Natural killer cell (primary cell): ENCODE data around the gene MYOF. TPM values are rescaled to one million over a fixed set of nuclear protein-coding genes. Genes with fewer than 3 reads are reported as not detected.
A peak's percentile ranks its signal among the peaks of the same experiment; 100 is the strongest.

Experiments
- ATAC-seq, 3 donors: fragments of 150-1000 bp in 2 of 3; fragments of 200-7000 bp in 1 of 3; cut with Tn5 transposase; 1 replicate in 1 of 3; 2 replicates in 2 of 3; pipeline ENCODE4 v1.10.0; 2021; ENCODE audit warnings: mild to moderate bottlenecking in 2 of 3, moderate library complexity in 2 of 3
- DNase-seq, 2 donors: peaks; one replicate each; pipeline versions ENCODE4 v3.0.0 to v3.0.0-alpha.2; 2013 to 2021; ENCODE audit warnings: mixed read lengths in 1 of 2
- H3K27ac ChIP-seq: one replicate; pipeline ENCODE4 v1.5.1; 2013; ENCODE audit warnings: mild to moderate bottlenecking, low read length
- H3K27me3 ChIP-seq: one replicate; pipeline ENCODE4 v1.6.1; 2013; ENCODE audit warnings: low read length; ENCODE audit not compliant: control insufficient read depth, insufficient read depth
- H3K36me3 ChIP-seq: one replicate; pipeline ENCODE4 v1.6.1; 2013; ENCODE audit warnings: low read length; ENCODE audit not compliant: control insufficient read depth, insufficient read depth
- H3K4me1 ChIP-seq: one replicate; pipeline ENCODE4 v1.6.1; 2013; ENCODE audit warnings: low read length; ENCODE audit not compliant: control insufficient read depth, insufficient read depth
- H3K4me3 ChIP-seq: one replicate; pipeline ENCODE4 v1.5.1; 2013; ENCODE audit warnings: low read length
- H3K9me3 ChIP-seq: one replicate; pipeline ENCODE4 v1.6.1; 2013; ENCODE audit warnings: low read length; ENCODE audit not compliant: control insufficient read depth, insufficient read depth
- H3K27ac Mint-ChIP-seq, 2 donors: one replicate each; pipeline ENCODE4 v1.8.0; 2022; ENCODE audit warnings: mild to moderate bottlenecking in 2 of 2, mixed read lengths in 2 of 2, moderate library complexity in 1 of 2
- H3K27me3 Mint-ChIP-seq, 2 donors: one replicate each; pipeline ENCODE4 v1.8.0; 2022; ENCODE audit warnings: low read depth in 2 of 2, mixed read lengths in 2 of 2
- H3K36me3 Mint-ChIP-seq: one replicate; pipeline ENCODE4 v1.8.0; 2022; ENCODE audit warnings: mixed read lengths
- H3K4me1 Mint-ChIP-seq, 2 donors: one replicate each; pipeline ENCODE4 v1.8.0; 2022; ENCODE audit warnings: mixed read lengths in 2 of 2
- H3K4me3 Mint-ChIP-seq: one replicate; pipeline ENCODE4 v1.8.0; 2022; ENCODE audit warnings: mild to moderate bottlenecking, moderate library complexity, mixed read lengths
- H3K9me3 Mint-ChIP-seq, 2 donors: one replicate each; pipeline ENCODE4 v1.8.0; 2022; ENCODE audit warnings: mixed read lengths in 2 of 2
- CTCF ChIP-seq: fragments of 200-600 bp; IDR thresholded peaks from one replicate; pipeline ENCODE4 v1.8.0; 2022; ENCODE audit warnings: antibody characterized with exemption
- WGBS: methylation state at CpG from one replicate; pipeline ENCODE4 v1.1.7; 2013; ENCODE audit warnings: missing lambda C conversion rate; ENCODE audit not compliant: insufficient coverage; 5-methylcytosine and 5-hydroxymethylcytosine counted together
- intact Hi-C: fragments of 100-400 bp; cut with micrococcal nuclease; formaldehyde crosslinking; loops from one replicate; pipeline ENCODE4 v1.14.2; 2022
- total RNA-seq, 4 donors: library from RNA; stranded (reverse); fragments of 120-200 nt in 1 of 4; gene quantifications; one replicate each; pipeline versions ENCODE4 v1.2.3 to v1.2.4, GENCODE V29; 2013 to 2022

MYOF gene
- total RNA-seq, 3 donors from 2014 or later (not counting 1 experiment from before 2014, with no cell fraction given), result 2.0 to 9.7 (median 2.9) TPM

DNA sequence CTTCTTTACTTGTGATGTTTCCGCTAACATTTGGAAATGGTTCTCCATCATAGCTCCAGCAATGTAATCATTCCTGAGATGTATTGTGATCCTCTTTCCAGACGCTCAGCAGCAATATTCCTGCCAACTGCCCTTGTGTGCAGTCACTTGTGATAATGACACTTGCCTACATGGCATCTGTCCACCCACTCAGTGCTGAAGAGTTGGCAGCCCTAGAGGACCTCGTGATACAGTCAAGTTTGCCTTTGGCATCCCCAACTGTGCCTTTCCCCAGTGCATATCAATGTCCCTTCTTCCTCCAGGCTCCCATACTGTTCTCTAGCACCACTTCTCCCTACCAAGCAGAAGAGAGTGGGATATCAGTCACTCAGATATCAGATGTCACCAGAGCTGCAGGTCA is 64.9 kb downstream of the MYOF start:
- no peak for DNase-seq
- H3K9me3 ChIP-seq, result no peaks in the 10 kb centered on the region
- H3K4me3 ChIP-seq, result no peak overlapping the region
- H3K4me1 ChIP-seq, result peaks cover 22% of the 10 kb centered on the region
- WGBS, result 96% methylated on average over 3 of the region's 3 CpGs
- intact Hi-C loops, result no loop called here
- Mint-ChIP-seq H3K4me3 (no peak overlapping the region), H3K36me3 (no peaks in the 10 kb centered on the region), H3K27me3 (peaks cover 0 to 4% of the 10 kb centered on the region in 2 donors), H3K4me1 (peaks cover 25 to 27% of the 10 kb centered on the region in 2 donors), H3K9me3 (no peaks in the 10 kb centered on the region), H3K27ac (no peak overlapping the region)
- no peak overlapping the region for H3K27ac ChIP-seq
- no peak for ATAC-seq
- no peak for TF ChIP-seq CTCF
- H3K36me3 ChIP-seq, result no peaks in the 10 kb centered on the region
- no peaks in the 10 kb centered on the region for H3K27me3 ChIP-seq

DNA sequence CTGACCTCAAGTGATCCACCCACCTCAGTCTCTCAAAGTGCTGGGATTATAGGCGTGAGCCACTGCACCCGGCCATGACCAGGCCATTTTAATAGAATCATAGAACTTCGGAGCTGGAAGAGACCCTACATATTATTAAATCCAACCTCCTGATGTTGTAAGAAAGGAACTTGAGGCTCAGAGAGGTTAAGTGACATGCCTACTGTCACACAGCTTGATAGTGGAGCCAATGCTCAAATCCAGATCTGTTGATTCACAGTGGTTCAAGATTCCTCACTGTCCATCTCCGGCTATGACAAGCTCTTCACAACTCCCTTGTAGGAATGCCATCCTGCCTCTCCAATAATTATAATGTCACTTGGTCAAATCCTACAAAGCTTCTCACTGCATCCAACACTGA is 65.3 kb downstream of the MYOF start:
- TF ChIP-seq CTCF, result no peak
- intact Hi-C loops, result no loop called here
- Mint-ChIP-seq H3K36me3 (no peaks in the 10 kb centered on the region), H3K4me1 (peaks cover 26 to 32% of the 10 kb centered on the region in 2 donors), H3K27me3 (peaks cover 0 to 4% of the 10 kb centered on the region in 2 donors), H3K4me3 (no peak overlapping the region), H3K9me3 (no peaks in the 10 kb centered on the region), H3K27ac (no peak overlapping the region)
- Histone ChIP-seq H3K36me3 (no peaks in the 10 kb centered on the region), H3K4me1 (peaks cover 22% of the 10 kb centered on the region), H3K9me3 (no peaks in the 10 kb centered on the region), H3K27ac (no peak overlapping the region), H3K4me3 (no peak overlapping the region), H3K27me3 (no peaks in the 10 kb centered on the region)
- ATAC-seq, result no peak
- DNase-seq, result no peak
- 100% methylated on average over 2 of the region's 4 CpGs for WGBS

GRCh38 chr10:93415693-93416092 is 66.4 kb downstream of the MYOF start:
- no peak overlapping the region for H3K4me3 ChIP-seq
- Mint-ChIP-seq H3K36me3 (no peaks in the 10 kb centered on the region), H3K27me3 (peaks cover 0 to 4% of the 10 kb centered on the region in 2 donors), H3K4me3 (no peak overlapping the region), H3K4me1 (peaks cover 26 to 33% of the 10 kb centered on the region in 2 donors), H3K27ac (peak overlapping the region; percentile 0 to 61), H3K9me3 (no peaks in the 10 kb centered on the region)
- intact Hi-C loops, result no loop called here
- DNase-seq, result no peak
- H3K36me3 ChIP-seq, result no peaks in the 10 kb centered on the region
- H3K27ac ChIP-seq, result no peak overlapping the region
- peaks cover 22% of the 10 kb centered on the region for H3K4me1 ChIP-seq
- no peak for ATAC-seq
- no peaks in the 10 kb centered on the region for H3K27me3 ChIP-seq
- no peak for TF ChIP-seq CTCF
- H3K9me3 ChIP-seq, result no peaks in the 10 kb centered on the region
- 90% methylated on average over 6 of the region's 6 CpGs for WGBS

- peaks cover 26 to 38% of the 10 kb centered on the region in 2 donors for H3K4me1 Mint-ChIP-seq
- H3K4me3 ChIP-seq, result no peak overlapping the region
- 7% methylated on average over 3 of the region's 3 CpGs for WGBS
- peak overlapping the region; percentile 69 for H3K27ac ChIP-seq
- no peaks in the 10 kb centered on the region for H3K9me3 ChIP-seq
- H3K27ac Mint-ChIP-seq, result peak overlapping the region; percentile 78 to 83
- H3K4me1 ChIP-seq, result peaks cover 28% of the 10 kb centered on the region
- H3K9me3 Mint-ChIP-seq, result no peaks in the 10 kb centered on the region
- no peaks in the 10 kb centered on the region for H3K36me3 ChIP-seq
- ATAC-seq (peak; percentile 62 to 81 (median 73)), DNase-seq (peak in 1 of 2 donors; percentile 68)
- H3K4me3 Mint-ChIP-seq, result peak overlapping the region; percentile 32
- intact Hi-C loops, result no loop called here
- TF ChIP-seq CTCF, result no peak
- H3K36me3 Mint-ChIP-seq, result no peaks in the 10 kb centered on the region
- no peaks in the 10 kb centered on the region for H3K27me3 ChIP-seq
- peaks cover 0 to 8% of the 10 kb centered on the region in 2 donors for H3K27me3 Mint-ChIP-seq
Measured at GRCh38 chr10:93413252-93413689, 68.9 kb downstream of the MYOF start.
